NCI-H526 (cell line): Measurements from ENCODE around the gene PAFAH2.
"Not testable (repeated sequence)": the region's sequence is repeated elsewhere in the genome, so short reads cannot be mapped to it uniquely, and the experiment has no call there.

ENCODE experiments used
- DNase-seq, 2 experiments: peaks; one replicate each; lab custom pipeline; 2025; lab: John Stamatoyannopoulos, UW

Gene PAFAH2

DNA sequence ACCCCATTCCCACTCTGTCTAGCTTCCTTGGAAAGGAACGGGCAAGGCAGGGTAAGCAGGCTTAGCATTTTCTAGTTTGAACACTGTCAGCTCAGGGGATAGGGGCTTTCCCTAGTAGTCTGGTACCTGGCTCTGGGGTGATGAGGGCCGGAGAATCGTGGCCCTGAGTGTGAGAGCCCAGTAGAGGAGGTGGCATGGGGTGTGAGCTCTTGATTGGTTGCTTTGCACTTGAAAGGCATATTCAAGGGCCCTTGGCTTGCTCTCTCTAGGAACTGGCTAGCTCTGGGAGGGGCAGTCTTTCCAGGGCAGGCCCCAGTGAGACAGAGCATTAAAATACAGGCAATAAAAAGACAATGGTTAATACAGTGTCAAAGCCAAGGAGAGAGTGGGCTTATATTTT is 13.0 kb upstream of the PAFAH2 start:
- no peak for DNase-seq

DNA sequence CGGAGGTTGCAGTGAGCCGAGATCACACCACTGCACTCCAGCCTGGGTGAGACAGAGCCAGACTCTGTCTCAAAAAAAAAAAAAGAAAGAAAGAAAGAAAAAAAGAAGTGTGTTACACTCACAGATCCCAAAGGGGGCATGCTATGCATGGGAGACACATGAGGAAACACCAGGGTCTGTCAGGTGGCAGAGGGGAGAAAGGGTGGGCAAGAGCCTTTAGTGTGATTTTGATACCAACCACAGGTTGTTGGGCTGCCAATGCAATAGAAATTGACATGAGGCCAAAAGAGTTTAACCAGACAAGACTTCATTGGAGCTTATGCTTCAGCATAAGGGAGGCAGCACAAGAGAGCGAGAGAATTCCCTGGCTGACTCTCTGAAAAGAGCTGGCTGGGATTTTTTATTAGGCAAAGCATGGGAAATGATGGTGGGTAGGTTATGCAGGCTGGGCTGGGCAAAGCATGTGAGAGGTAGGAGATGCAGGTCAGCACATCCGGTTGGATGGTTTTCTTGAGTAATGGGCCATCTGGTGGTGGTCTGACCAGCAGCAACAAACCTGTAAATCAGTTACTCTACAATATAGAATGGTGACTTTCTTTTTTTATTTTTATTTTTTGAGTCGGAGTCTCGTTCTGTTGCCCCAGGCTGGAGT is 12.1 kb upstream of the PAFAH2 start:
- DNase-seq = peak; percentile 48 to 66

DNA sequence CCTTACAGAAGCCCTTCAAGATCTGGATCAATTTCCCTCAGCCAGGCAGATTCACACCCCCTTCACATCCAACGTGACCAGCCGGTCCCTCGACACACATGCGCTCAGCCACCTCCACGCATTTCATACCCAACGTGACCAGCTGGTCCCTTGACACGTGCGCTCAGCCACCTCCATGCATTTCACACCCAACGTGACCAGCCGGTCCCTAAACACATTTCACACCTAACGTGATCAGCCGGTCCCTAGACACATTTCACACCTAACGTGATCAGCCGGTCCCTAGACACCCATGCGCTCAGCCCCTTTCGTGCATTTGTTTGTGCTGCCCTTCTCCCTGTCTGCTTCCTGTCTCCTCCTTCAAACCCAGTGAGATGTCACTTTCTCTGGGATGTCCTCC is 8.8 kb upstream of the PAFAH2 start:
- no peak for DNase-seq

DNA sequence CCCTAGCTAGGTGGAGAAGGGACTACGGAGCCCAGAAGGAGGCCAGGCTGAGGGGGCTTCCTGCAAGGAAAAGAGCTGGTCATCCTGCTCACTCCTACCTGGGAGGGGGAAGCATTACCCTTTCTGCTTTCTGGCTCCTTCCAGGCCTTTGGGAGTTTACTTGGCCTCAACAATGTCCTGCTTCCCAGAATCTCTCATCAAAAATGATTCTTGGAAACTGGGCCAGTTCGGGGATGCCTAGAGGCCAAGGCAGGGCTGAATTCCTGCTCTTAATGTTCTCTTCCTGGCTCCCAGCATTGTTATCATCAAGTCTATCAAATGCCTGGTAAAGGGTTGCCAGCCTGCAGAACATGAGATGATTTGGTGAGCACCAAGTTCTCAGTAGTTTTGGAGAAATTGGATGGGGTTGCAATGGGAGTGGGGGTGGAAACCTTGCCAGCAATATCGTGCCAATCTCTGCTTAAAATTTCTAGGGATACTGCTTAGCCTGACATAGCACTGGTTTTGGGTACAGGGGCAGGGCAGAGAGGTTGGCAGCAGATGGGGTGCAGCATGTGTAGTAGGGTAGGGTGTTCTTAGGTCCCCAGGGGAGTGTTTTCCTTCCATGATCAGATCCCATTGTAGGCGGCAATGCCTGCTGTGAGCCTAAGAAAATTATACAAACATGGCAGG is 7.7 kb upstream of the PAFAH2 start:
- no peak for DNase-seq

DNA sequence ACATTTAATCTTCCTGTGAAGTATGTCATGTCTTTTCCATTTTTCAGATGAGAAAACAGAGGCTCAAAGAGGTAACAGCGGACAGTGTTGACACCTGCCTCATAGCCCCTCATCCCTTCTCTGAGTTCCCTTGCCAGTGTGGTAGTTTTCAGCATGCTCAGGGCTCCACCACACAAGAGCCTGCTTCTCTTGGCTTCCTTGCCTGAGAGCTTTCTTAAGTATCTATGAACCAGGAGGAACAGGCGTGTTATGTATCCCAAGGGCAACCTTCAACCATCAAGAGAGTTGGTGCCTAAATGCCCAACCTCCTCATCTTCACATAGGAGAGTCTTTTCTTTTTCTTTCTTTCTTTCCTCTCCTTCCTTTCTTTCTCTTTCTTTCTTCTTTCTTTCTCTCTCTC is 5.9 kb upstream of the PAFAH2 start:
- no peak for DNase-seq

DNA sequence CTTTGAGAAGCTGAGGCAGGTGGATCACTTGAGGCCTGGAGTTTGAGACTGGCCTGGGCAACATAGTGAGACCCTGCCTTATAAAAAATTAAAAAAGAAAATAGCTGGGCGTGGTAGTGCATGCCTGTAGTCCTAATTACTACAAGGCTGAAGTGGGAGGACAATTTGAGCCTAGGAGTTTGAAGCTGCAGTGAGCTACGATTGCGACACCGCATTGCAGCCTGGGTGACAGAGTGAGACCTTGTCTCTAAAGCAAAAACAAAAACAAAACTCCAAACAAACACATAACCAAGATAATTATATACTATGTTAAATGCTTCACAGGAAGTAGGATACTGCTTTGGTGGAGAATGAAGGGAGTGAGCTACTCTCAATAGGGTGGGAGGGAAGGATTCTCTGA is 5.4 kb upstream of the PAFAH2 start:
- DNase-seq = no peak

DNA sequence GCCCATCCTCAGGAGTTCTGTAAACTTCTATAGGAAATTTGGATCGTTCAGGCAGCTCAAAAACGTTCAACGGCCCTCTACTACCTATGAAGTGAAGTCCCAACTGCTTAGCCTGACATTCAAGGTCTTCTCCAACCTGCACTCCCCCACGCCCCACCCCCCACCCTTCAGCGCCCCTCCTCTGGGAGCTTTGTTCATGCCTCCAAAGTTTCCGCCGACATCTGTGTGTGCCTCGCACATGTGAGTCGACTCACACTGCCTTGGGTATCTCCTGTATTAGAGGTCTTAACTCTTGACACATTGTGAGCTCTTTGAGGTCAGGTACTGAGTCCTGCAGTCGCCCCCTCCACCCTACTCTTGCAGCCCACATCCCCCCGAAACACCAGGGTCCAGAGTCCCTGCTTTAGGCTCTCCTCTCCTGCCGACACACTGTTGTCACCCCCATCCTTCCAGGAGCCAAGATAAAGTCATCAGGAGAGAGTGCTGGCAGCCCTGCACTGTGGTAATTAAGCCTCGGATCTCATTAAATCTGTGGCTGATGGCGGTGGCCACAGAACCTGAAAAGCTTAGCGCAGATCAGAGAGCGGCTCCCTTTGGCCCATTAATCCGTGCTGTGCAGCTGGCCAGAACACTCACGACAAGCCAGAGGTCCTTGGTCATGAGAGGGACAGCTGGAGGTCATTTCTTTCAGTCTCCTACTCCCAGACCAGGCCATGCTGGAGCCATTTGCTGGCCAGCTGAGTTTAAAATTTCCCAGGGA is 1.4 kb upstream of the PAFAH2 start:
- no peak for DNase-seq

DNA sequence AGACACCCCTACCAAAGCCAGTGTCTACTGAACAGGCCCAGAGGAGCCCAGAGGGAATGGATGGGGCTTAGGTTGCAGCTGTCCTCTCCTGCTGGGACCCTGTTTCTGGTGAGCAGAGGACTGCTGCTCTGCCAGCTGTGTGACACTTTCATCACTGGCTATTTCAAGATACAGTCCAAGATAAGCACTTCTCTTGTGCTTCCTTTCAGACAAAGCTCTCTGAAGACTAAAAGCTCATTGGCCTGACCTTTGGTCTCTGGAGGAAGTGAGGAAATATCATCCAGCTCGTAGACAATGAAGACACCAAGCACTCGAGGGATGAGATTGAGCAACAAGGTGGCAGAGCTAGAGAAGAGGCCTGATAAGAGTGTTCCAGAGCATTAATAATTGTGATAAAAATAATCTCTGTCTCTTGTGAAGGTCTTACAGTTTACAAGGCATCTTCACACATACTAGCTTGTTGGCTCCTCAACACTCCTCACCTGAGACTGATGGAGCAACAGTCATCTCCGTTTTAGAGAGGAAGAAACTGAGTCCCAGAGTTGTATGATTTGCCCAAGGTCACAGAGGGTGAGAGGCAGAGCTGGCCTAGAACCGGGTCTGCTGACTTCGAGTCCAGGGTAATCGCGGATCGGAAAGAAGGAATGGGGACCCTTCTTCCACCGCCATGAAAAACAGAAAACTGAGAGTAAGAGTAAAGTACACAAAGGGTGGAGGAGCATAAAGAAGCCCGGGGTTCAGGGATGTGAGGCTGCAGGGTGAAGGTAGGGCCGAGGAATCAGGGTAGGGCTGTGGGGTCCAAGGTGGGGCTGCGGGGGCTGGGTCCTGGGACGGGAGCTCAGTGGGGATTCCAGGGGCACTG is 666 bp downstream of the PAFAH2 start:
- DNase-seq = peak in 1 of 2 experiments; percentile 5

DNA sequence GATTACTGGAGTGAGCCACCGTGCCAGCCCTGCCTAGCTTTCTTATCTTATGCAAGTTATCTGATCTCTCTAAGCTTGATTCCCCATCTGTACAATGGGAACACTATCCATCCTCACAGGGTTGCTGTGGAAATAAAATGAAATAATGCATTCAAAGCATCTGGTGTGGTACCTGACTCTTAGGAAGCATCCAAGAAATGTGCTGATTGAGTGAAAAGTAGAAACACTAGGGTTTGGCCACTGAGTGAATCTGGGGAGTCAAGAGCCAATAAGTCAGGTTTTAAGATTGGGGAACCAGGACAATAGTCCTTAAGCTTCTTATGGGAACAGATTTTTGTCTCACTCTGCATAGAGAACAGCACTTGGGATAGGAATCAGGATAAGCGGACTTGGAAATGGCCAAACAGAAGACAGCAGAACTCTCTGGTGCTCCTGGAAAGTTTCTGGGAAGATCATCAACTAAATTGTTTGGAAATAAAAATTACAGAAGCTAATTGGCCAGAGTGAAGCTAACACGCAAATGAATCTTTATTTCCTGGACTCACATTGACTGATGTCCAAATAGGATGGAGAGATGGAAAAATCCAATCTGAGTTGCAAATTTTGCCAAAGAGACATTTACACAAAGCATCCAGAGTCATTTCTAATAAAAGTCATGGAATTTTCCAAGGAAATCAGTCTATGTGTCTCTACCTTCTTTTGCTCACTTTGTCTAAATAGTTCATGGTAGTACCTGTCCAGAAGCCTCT is 3.3 kb downstream of the PAFAH2 start:
- no peak for DNase-seq

DNA sequence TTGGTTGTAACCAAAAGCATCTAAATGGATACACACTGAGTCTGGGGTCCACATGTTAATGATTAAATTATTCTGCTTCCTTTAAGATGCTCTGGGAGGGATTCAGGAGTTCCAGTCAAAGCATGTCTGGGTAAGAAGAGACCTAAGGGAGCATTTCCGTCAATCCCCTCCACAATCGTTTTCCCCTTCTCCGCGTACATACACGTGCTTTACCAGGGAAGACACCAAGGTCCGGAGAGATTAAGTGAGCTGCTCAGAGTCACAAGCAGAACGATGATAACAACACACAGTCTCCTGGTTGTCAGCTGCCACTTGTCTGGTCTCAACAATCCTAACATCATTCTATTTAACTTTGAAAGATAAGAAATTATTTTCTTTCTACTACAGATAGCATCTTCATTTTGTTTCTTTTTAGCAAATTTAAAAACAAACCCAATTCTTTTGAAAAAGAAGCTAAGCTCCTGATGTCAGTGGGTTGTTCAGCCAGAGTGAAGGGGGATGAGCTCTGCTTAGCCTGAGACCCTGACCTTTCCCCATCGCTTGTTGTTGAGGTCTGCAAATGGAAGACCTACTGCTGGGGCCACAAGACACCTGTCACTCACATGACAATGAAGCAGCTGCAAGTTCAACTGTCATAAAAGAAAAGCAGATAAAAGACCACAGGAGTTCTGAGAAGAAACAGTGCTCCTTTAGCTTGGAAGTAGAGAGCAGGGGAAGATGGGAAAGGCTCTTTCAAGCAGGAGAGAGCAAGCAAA is 4.5 kb downstream of the PAFAH2 start:
- DNase-seq = no peak

DNA sequence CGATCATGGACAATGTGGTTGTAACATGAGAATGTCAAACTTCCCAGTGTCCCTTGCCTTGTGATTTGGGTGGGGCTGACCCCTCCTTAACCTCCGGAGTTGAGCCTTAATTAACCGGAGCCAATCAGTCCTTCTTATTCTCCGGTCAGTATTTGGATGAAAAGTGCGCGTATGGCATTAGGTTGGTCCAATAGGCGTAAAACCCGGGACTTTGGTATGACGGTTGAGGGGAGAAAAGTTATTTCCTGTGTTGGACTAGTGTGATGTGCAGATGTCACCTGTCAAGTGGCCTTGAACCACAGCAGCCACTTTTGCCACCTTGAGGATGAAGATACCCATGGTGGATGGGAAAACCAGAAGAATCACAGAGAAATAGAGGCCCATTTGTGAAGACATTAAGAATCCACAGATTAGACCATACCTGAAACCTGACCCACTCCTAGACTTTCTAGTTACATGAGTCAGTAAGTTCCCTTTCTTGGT is 5.1 kb downstream of the PAFAH2 start:
- no peak for DNase-seq

DNA sequence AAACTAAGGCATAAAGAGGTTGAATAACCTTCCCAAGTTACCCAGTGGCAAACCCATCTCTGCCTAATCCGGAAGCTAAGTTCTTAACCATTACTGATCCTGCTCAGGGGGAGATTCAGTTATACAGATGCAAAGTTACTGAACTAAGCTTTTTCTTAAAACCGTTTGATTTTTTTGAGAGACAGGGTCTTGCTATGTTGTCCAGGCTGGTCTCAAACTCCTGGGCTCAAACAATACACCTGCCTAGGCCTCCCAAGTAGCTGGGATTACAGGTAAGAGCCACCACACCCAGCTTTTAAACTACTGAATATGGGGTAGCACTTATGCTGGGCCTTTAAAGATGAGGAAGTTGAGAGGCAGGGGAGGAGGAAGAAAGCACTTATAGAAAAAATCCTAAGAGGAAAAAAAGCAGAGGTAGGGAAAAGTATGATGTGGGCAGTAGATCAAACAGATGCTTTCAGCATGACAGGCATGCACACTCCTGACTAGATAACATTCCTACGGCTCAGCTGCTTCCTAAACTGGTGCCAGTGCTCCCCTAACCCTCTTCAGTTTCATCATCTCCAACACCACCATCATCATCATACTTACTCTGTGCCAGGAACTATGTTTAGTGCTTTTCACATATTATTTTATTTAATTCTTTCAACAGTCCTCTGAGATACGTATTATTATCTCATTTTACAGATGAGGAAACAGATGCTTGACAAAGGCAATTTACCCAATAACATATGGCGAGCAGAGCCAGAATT is 5.8 kb downstream of the PAFAH2 start:
- no peak for DNase-seq

DNA sequence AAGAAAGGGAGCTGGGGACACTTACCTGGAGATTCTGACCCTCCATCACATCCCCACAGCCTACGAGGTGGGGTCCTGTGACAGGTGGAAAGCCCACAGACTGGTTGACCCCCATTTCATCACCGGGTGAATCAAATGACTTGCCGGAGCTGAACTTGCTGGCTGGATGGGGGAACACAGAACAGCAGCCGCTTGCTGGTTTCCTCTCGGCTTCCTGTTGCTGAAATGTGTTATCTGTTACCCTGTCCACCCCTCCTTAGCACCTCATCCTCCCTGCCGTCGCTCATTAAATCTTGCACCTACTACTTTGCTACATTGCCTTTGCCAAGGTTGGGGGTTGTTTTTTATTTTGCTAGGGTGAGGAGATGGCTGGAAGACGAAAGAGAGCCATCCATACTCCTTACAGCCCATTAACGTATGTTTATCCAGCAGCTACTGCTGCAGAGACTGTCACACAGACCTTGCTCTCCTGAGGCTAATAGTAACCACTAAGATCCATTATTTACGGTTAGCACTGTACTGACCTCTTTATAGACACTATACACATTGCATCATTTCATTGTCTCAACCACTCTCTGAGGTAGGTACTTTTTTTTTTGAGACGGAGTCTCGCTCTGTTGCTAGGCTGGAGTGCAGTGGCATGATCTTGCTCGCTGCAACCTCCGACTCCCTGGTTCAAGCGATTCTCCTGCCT is 7.0 kb downstream of the PAFAH2 start:
- no peak for DNase-seq

DNA sequence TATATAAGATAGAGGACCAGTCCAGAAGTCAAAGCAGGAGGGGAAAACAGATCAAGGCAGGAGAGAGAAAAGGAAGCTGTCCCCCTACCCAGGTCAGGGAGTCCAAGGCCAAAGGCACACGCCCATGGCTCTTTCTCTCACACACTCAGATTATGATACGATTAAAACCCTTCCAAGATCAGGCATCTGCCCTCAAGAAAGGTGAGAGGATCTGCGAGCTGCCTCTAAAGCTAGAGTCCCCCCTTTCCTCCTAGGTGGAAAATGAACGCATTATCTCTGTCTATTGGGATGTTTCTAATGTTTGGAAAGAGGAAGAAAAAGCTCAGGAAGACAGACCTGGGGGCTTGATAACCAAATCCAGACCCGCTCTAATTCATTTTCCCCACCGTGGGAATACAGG is 7.6 kb downstream of the PAFAH2 start:
- DNase-seq = no peak

DNA sequence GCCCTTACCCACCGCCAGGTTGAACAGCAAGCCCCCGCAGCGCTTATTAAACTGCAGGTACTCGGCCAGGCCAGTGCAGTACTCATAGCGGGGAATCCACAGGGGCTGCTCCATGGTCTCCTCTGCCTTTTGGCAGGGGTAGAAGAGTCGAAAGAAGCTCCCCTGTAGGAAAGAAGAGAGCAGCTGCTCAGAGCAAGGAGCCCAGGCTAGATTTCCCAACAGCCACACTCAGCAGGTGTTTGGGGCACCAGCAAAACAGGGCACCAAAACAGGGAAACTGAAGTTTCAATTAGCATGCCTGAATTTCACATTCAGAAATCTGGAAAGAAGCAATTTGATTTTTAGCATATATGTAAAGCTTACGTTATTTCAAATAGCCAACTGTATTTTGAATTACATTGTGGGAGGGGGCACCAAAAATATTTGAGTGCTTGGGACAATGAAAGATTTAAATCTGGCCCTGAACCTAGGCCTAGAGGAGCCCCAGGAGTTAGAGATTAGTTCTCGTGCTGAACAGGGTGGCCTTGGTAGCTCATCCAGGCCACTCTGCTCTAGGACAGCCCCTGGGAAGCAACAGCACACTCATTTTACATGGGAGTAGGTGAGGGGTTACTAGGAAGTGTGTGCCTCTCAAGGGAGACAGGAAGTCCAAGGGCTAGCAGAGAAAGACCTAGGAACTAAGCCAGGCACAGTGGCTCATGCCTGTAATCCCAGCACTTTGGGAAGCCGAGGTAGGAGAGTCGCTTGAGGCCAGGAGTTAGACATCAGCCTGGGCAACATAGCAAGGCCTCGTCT is 8.2 kb downstream of the PAFAH2 start:
- no peak for DNase-seq

DNA sequence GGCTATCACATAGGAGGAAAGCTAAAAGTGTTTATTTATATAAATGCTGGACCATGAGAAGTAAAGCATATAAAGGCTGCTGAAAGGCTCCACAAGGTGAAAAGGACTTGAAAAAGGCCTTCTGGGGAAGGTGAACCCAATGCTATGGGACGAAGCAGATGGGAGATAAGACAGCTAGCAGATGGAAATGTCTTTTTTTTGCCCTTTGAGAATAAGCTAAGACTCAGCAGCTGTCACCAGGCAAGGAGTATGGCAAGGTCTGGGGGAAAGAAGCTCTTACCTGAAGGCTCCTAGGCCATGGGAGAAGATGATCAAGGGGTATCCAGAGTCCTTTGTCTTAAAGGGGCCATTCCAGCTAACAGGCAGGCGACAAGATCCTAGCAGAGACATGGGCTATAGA is 9.9 kb downstream of the PAFAH2 start:
- DNase-seq = no peak

DNA sequence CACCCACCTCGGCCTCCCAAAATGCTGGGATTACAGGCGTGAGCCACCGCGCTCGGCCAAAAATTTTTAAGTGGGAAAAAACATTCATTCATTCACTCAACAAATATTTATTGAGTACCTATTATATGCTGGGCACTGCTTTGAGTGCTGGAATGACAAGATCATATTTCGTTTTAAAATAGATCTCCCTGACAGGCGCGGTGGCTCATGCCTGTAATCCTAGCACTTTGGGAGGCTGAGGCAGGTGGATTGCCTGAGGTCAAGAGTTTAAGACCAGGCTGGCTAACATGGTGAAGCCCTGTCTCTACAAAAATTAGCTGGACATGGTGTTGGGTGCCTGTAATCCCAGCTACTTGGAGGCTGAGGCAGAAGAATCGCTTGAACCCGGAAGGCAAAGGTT is 11.1 kb downstream of the PAFAH2 start:
- DNase-seq = not testable (repeated sequence)

DNA sequence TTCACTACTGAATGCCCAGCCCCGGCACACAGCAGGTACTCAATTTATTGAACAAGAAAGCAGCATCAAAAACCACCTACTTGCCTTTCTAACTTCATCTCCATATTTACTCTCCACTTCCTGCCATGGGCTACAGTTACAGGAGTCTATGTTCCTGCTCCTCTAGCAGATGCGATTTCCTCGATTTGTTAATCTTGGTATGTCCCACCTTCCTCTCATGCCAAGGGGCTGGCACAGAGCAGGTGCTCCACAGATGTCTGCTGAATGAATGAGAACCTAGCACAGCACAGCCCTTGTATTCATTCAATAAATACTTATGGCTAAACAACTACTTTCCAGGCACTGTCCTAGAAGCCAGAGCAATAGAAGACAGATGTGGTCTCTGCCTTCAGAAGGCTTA is 12.2 kb downstream of the PAFAH2 start:
- DNase-seq = no peak

DNA sequence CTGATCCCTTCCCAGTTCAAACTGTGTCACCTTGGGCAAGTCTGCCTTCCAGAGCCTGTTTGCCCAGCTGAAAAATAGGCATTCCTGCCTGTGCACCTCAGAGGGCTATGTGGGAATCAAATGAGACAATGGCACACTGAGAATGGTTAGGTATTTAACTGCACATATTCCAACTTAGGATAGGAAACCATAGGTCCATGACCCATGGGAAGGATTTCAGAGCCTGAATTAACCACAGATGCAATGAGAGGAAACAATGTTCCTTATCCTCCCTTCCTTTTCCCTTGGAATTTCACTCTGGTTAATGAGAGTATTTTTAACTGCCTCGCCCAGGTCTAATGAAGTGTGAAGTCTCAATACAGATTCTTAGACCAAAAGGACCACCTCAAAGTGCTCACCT is 12.7 kb downstream of the PAFAH2 start:
- no peak for DNase-seq
